Trophoblast cell (in vitro differentiated cells and primary cell): Measurements from ENCODE around the gene SPCS3.

Experiments
- DNase-seq, 2 donors: peaks; one replicate each; pipeline ENCODE4 v3.0.0-alpha.2; 2016
- H2AFZ ChIP-seq: 2 replicates; pipeline ENCODE4 v1.6.1; 2013; ENCODE audit warnings: low read length, moderate library complexity, mild to moderate bottlenecking; ENCODE audit not compliant: insufficient read depth, poor library complexity
- H2AK5ac ChIP-seq: 2 replicates; pipeline ENCODE4 v1.6.1; 2013; ENCODE audit warnings: mild to moderate bottlenecking, low read length
- H2BK120ac ChIP-seq: 2 replicates; pipeline ENCODE4 v1.6.1; 2013; ENCODE audit warnings: low read length, mild to moderate bottlenecking, moderate library complexity; ENCODE audit not compliant: insufficient read depth, poor library complexity
- H2BK12ac ChIP-seq: 2 replicates; pipeline ENCODE4 v1.6.1; 2013; ENCODE audit warnings: mild to moderate bottlenecking, low read length, moderate library complexity
- H2BK5ac ChIP-seq: 2 replicates; pipeline ENCODE4 v1.6.1; 2013; ENCODE audit warnings: low read length, low read depth, moderate library complexity, mild to moderate bottlenecking; ENCODE audit not compliant: poor library complexity
- H3K14ac ChIP-seq: 2 replicates; pipeline ENCODE4 v1.6.1; 2013; ENCODE audit warnings: mild to moderate bottlenecking, low read length
- H3K18ac ChIP-seq: 2 replicates; pipeline ENCODE4 v1.6.1; 2013; ENCODE audit warnings: mild to moderate bottlenecking, low read length
- H3K23ac ChIP-seq: 2 replicates; pipeline ENCODE4 v1.6.1; 2013; ENCODE audit warnings: low read length
- H3K27ac ChIP-seq: 2 replicates; pipeline ENCODE4 v1.5.1; 2013; ENCODE audit warnings: low read depth, mild to moderate bottlenecking, inconsistent platforms, low read length, moderate library complexity
- H3K27me3 ChIP-seq: 2 replicates; pipeline ENCODE4 v1.6.1; 2013; ENCODE audit warnings: inconsistent platforms, mild to moderate bottlenecking, low read length, moderate library complexity; ENCODE audit not compliant: insufficient read depth
- H3K36me3 ChIP-seq, 2 experiments: 1 replicate in 1 of 2; 2 replicates in 1 of 2; pipeline ENCODE4 v1.6.1; 2013; ENCODE audit warnings: low read length in 2 of 2, mild to moderate bottlenecking in 2 of 2, moderate library complexity in 1 of 2; ENCODE audit not compliant: insufficient read depth in 2 of 2, control insufficient read depth in 1 of 2
- H3K4ac ChIP-seq: 2 replicates; pipeline ENCODE4 v1.6.1; 2013; ENCODE audit warnings: low read depth, mild to moderate bottlenecking, low read length, moderate library complexity
- H3K4me1 ChIP-seq, 2 experiments: 1 replicate in 1 of 2; 2 replicates in 1 of 2; pipeline ENCODE4 v1.6.1; 2013; ENCODE audit warnings: low read length in 2 of 2, mild to moderate bottlenecking in 2 of 2, moderate library complexity in 1 of 2; ENCODE audit not compliant: insufficient read depth in 2 of 2, control insufficient read depth in 1 of 2
- H3K4me2 ChIP-seq: 2 replicates; pipeline ENCODE4 v1.6.1; 2013; ENCODE audit warnings: inconsistent platforms, mild to moderate bottlenecking, low read length, moderate library complexity
- H3K4me3 ChIP-seq: 2 replicates; pipeline ENCODE4 v1.5.1; 2013; ENCODE audit warnings: mild to moderate bottlenecking, low read depth, low read length, inconsistent platforms
- H3K79me1 ChIP-seq: one replicate; pipeline ENCODE4 v1.6.1; 2013; ENCODE audit warnings: low read length
- H3K79me2 ChIP-seq: 2 replicates; pipeline ENCODE4 v1.6.1; 2013; ENCODE audit warnings: low read length, mild to moderate bottlenecking; ENCODE audit not compliant: control insufficient read depth, insufficient read depth, poor library complexity
- H3K9ac ChIP-seq: 2 replicates; pipeline ENCODE4 v1.6.1; 2013; ENCODE audit warnings: mild to moderate bottlenecking, low read length
- H3K9me3 ChIP-seq: 2 replicates; pipeline ENCODE4 v1.6.1; 2013; ENCODE audit warnings: low read depth, mild to moderate bottlenecking, control low read depth, inconsistent platforms, low read length; ENCODE audit not compliant: insufficient read depth
- H4K12ac ChIP-seq: 2 replicates; pipeline ENCODE4 v1.6.1; 2013; ENCODE audit warnings: low read depth, mild to moderate bottlenecking, low read length, moderate library complexity
- H4K8ac ChIP-seq: 2 replicates; pipeline ENCODE4 v1.6.1; 2013; ENCODE audit warnings: low read depth, mild to moderate bottlenecking, low read length, moderate library complexity
- H4K91ac ChIP-seq: one replicate; pipeline ENCODE4 v1.6.1; 2013; ENCODE audit warnings: low read depth, mild to moderate bottlenecking, low read length, moderate library complexity
- WGBS: extraction: QIAGEN DNeasy Blood & Tissue Kit; methylation state at CpG from one replicate; pipeline ENCODE4 v1.1.7; 2013; ENCODE audit warnings: missing lambda C conversion rate; ENCODE audit not compliant: insufficient read length, insufficient coverage; ENCODE audit errors: extremely low coverage; 5-methylcytosine and 5-hydroxymethylcytosine counted together

Gene SPCS3

DNA sequence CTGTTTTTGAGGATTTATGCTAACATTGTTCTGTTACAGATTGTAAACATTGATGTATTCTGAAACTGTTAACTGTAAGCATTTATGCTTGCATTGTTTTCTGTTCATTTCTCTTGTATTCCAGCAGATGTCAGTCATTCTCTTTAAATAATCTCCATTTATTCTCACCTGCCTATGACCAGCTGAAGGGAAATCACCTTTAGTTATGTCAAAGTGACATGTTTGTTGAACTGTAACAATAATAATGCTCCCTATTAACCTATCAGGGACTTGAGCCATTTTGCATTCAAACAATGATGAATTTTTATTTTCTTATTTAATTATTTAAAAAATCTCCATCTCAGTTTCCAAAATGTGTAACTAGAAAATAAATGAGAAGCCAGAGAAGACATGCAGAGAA, 58.0 kb downstream of the SPCS3 start:
- H3K27me3 ChIP-seq, result no peaks in the 10 kb centered on the region
- no peak overlapping the region for H3K27ac ChIP-seq
- no peak overlapping the region for H3K18ac ChIP-seq
- H3K23ac ChIP-seq, result no peak overlapping the region
- no peak overlapping the region for H4K91ac ChIP-seq
- no peak overlapping the region for H3K4me2 ChIP-seq
- no peaks in the 10 kb centered on the region for H3K4me1 ChIP-seq
- H2AK5ac ChIP-seq, result no peak overlapping the region
- no peak overlapping the region for H3K9ac ChIP-seq
- no peak overlapping the region for H2AFZ ChIP-seq
- H3K79me1 ChIP-seq, result no peaks in the 10 kb centered on the region
- no peak overlapping the region for H2BK120ac ChIP-seq
- no peak overlapping the region for H3K4ac ChIP-seq
- H3K14ac ChIP-seq, result no peak overlapping the region
- H4K12ac ChIP-seq, result no peak overlapping the region
- H2BK12ac ChIP-seq, result no peak overlapping the region
- no peaks in the 10 kb centered on the region for H3K79me2 ChIP-seq
- no peak overlapping the region for H2BK5ac ChIP-seq
- H3K9me3 ChIP-seq, result no peaks in the 10 kb centered on the region
- H3K36me3 ChIP-seq, result no peaks in the 10 kb centered on the region
- H4K8ac ChIP-seq, result no peak overlapping the region
- peak in 1 of 2 donors; percentile 44 for DNase-seq
- H3K4me3 ChIP-seq, result no peak overlapping the region

- Histone ChIP-seq H3K79me1 (no peaks in the 10 kb centered on the region), H4K12ac (no peak overlapping the region), H3K27ac (no peak overlapping the region), H3K4me1 (no peaks in the 10 kb centered on the region), H3K18ac (no peak overlapping the region), H3K4me3 (no peak overlapping the region), H2BK12ac (no peak overlapping the region), H3K27me3 (no peaks in the 10 kb centered on the region), H2AFZ (no peak overlapping the region), H3K4me2 (no peak overlapping the region), H3K4ac (no peak overlapping the region), H4K91ac (no peak overlapping the region), H4K8ac (no peak overlapping the region), H3K9me3 (no peaks in the 10 kb centered on the region), H2AK5ac (no peak overlapping the region), H2BK120ac (no peak overlapping the region), H3K9ac (no peak overlapping the region), H3K14ac (no peak overlapping the region), H3K23ac (no peak overlapping the region), H3K36me3 (no peaks in the 10 kb centered on the region), H3K79me2 (no peaks in the 10 kb centered on the region), H2BK5ac (no peak overlapping the region)
- DNase-seq, result no peak
- no CpG with 5 or more reads among the region's 11 CpGs for WGBS
Measured at GRCh38 chr4:176380352-176381157, 60.8 kb downstream of the SPCS3 start.
